ENCODE measurements around the gene PDIA4.

The PDIA4 gene

DNA sequence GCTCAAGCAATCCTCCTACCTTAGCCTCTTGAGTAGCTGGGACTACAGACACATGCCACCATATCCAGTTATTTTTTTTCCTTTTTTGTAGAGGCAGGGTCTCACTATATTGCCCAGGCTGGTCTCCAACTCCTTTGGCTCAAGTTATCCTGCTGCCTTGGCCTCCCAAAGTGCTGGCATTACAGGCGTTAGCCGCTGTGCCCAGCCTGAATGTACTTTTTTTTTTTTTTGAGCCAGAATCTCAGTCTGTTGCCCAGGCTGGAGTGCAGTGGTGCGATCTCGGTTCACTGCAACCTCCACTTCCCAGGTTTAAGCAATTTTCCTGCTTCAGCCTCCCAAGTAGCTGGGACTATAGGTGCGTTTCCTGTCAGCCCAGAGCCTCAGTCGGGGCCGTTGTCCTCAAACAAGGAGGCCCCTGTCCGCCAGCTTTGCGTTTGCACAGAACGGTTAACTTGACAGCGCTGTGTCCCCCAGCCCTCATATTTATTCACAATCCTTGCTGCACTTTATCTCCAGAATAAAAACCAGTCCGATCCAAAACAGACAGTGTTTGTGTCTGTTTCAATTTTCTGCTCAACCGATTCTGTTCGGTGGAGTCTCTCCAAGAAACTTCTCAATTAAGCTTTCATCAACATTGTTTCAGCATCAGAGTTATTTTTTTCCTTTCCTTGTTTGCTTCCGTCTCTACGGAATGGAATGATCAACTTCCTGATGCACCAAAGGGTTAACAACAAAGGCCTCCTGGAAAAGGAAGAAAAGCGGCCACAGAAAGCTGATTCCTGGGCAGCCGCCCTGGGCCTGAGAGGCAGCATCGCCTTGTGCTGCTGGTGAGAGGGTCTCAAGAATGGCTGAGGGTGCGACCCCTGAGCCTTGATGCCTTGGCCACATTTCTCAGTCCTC lies 64.5 kb downstream of the PDIA4 start:
- no peak for DNase-seq

GRCh38 chr7:148962823-148963582 lies 65.3 kb downstream of the PDIA4 start:
- DNase-seq: peak; percentile 64

GRCh38 chr7:148962440-148962822 lies 65.9 kb downstream of the PDIA4 start:
- DNase-seq: no peak

DNA sequence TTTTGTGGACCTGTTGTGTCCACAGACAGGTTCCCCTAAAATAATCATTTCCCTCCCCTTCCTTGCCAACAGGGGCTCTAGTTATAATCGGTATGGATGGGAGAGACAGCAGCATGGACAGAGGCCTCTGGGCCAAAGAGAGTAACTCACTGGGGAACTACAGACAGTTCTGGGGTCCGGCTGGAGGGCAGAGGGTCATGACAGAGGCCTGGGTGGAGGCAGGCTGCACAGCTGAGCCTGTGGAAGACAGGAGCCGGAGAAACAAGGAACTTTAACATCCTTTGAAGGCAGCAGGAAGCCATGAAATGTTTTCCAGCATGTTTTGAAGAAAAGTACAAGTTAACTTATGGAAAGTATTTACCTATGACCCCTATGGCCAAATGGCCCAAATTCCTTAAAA lies 68.6 kb downstream of the PDIA4 start:
- DNase-seq: no peak

- no peak for DNase-seq
Measured at GRCh38 chr7:148958061-148958460, 70.2 kb downstream of the PDIA4 start.

DNA sequence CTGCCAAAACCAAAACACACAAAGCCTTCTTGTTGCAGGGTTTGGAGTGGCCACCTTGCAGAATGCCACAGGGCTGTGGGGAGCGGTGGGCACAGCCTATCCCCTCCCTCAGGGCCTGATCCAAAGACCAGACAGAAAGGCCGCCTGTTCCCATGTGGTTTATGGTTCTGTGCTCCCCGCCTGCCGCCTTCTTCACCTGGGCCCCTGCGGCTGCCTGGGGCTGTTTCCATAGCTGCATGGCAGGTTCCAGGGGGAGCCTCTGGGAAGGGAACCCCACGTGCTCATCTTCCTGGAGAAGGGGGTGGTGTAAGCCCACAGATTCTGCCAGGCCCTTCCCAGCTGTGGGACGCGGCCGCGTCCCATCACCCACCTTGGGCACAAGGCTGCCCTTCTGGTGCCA lies 73.5 kb downstream of the PDIA4 start:
- DNase-seq: no peak

DNA sequence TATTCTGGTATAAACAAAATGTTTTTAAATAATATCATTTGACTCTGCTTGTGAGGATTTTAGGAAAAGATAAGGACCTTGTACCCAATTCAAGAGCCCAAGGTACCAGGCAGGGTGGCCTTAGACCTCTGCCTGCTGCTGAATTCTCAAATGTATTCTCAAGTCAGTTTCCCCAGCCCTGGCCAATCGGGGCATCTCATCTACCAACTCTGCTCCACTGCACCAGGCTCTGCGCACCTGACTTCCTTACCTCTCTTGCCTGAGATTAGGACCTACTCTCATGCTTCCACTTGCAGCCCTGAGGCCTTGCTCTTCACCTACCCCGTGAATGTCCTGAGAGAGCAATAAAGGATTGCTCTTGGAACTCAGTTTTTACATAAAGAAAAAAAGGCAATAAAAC lies 74.6 kb downstream of the PDIA4 start:
- DNase-seq: no peak
